A673 (cell line): ENCODE data around the gene FREM1.

Experiments used
- CTCF ChIP-seq: fragments of 300-800, 200-600 bp; sonication (generic); conservative IDR thresholded peaks from 2 replicates; pipeline ENCODE4 v1.5.1; 2017; ENCODE audit warnings: low read depth, mild to moderate bottlenecking, antibody characterized with exemption, low read length, moderate library complexity, mixed read lengths
- EZH2 ChIP-seq: fragments of 200-600 bp; sonication (generic); IDR thresholded peaks from 2 replicates; pipeline ENCODE4 v1.6.1; 2017; ENCODE audit warnings: borderline replicate concordance, low read depth, mild to moderate bottlenecking, mixed read lengths, antibody characterized with exemption, low read length; ENCODE audit not compliant: poor library complexity, severe bottlenecking

DNA sequence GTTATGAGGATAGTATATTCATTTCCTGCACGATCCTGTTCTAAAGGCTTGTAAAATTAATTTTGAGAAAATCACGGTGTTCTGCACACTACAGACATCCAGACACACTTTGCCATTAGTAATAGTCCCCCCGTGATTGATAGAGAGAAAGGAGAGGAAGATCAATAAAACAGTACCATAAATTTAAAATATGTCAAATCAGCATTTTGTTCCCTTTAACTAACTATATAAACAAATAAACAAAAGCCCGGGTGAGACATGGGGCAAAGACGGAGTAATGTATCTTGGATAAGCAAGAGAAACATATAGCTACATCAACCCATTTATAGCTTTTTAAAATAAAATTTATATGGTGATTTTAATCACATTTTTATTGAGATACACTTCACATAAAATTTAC is 177.1 kb downstream of the FREM1 start:
- no peak for TF ChIP-seq EZH2
- TF ChIP-seq CTCF, result no peak
